ENCODE measurements around the gene CA5A. TPM values are rescaled to one million over a fixed set of nuclear protein-coding genes. Genes with fewer than 3 reads are reported as not detected.

Gene CA5A
- polyA plus RNA-seq, 2 of the 4 experiments (the other 2 are of a cell fraction): not detected

DNA sequence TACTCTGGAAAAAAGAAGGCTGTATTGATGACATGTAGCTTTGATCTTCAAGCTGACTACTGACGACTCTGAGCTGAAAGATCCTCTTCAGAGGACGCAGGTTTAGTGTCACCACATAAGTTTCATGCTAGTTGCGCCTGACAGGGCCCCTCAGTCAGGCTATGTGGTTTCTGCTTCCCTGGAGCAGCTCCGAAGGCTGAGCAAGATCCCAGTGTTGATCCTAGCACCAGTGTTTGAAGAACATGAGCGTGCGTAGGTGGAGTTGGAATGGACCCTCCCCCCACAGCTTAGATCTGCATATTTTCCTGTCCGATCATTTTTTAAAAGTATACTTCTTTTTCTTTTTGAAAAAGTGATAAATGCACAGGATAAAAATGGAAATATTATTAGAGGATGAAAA lies 32.2 kb upstream of the CA5A start (continued):
- TF ChIP-seq, protein P1, sequence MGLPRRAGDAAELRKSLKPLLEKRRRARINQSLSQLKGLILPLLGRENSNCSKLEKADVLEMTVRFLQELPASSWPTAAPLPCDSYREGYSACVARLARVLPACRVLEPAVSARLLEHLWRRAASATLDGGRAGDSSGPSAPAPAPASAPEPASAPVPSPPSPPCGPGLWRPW (IDR thresholded peaks at IDR 0.05): no peak

DNA sequence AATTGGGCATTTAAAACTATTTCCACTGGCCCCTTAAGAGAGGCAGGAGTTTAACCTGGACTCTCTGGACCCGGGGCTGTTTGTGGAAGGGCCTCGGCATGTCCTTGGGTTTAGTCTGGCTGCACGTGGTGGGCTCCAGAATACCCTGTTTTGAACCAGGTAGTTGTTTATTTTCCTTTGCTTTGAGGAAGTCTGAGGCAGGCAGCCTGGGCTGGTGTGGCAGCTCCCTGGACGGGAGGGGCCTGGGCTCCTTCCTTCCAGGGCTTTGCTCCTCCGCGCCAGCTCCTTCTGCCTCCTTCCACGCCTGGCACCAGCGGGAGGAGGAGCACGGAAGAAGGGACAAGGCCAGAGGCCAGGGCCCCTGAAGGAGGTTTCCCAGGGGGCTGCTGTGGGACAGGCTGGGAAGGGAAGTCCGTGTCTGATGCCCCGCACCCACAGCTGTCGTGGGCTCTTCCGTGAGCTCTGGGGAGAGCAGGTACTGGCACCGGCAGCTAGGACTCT lies 30.4 kb upstream of the CA5A start:
- POLR2A ChIA-PET: no interaction called here
- H3K4me1 ChIP-seq: no peaks in the 10 kb centered on the region
- FAIRE-seq: no peak
- 81% methylated on average over 14 of the region's 14 CpGs for WGBS (ENCODE audit: missing lambda C conversion rate)
- peak overlapping the region in 1 of 2 experiments; percentile 25; a peak in 1 of 6 replicates for H3K27ac ChIP-seq
- no peak for ATAC-seq
- CTCF ChIA-PET: no interaction called here
- TF ChIP-seq RFX5 (IDR thresholded peaks at IDR 0.05) (no peak), ZFP36 (IDR thresholded peaks at IDR 0.05; ENCODE audit: borderline replicate concordance, partially characterized antibody) (no peak), PHF8 (IDR thresholded peaks at IDR 0.05; ENCODE audit: borderline replicate concordance, low read depth) (no peak), EHMT2 (IDR thresholded peaks at IDR 0.05; ENCODE audit: low read depth) (no peak), SREBF2 (IDR thresholded peaks at IDR 0.05) (no peak), TFCP2L1 (CRISPR knock-in tag; IDR thresholded peaks at IDR 0.05) (no peak), RNF2 (IDR thresholded peaks at IDR 0.05; ENCODE audit: borderline replicate concordance, low read depth) (no peak), ESRRA (IDR thresholded peaks at IDR 0.05; ENCODE audit: borderline replicate concordance, low read length) (no peak), HDAC2 (IDR thresholded peaks at IDR 0.05) (no peak), MAZ (IDR thresholded peaks at IDR 0.05; ENCODE audit: borderline replicate concordance, low read depth, low read length) (no peak), POLR2A (IDR thresholded peaks at IDR 0.05; ENCODE audit: low read length) (no peak), ZC3H11A (IDR thresholded peaks at IDR 0.05) (no peak), E2F6 (IDR thresholded peaks at IDR 0.05; ENCODE audit: borderline replicate concordance, low read depth) (no peak), CBX2 (IDR thresholded peaks at IDR 0.05; ENCODE audit: borderline replicate concordance, low read depth) (no peak), POLR2AphosphoS2 (conservative IDR thresholded peaks at IDR 0.05; ENCODE audit: low read length) (no peak), NPAS2 (CRISPR knock-in tag; IDR thresholded peaks at IDR 0.05; ENCODE audit: borderline replicate concordance) (no peak), REST (IDR thresholded peaks at IDR 0.05) (no peak), MAX (IDR thresholded peaks at IDR 0.05) (no peak)
- TF ChIP-seq, protein P2, sequence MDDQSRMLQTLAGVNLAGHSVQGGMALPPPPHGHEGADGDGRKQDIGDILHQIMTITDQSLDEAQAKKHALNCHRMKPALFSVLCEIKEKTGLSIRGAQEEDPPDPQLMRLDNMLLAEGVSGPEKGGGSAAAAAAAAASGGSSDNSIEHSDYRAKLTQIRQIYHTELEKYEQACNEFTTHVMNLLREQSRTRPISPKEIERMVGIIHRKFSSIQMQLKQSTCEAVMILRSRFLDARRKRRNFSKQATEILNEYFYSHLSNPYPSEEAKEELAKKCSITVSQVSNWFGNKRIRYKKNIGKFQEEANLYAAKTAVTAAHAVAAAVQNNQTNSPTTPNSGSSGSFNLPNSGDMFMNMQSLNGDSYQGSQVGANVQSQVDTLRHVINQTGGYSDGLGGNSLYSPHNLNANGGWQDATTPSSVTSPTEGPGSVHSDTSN (IDR thresholded peaks at IDR 0.05): no peak
- TF ChIP-seq, protein P3, sequence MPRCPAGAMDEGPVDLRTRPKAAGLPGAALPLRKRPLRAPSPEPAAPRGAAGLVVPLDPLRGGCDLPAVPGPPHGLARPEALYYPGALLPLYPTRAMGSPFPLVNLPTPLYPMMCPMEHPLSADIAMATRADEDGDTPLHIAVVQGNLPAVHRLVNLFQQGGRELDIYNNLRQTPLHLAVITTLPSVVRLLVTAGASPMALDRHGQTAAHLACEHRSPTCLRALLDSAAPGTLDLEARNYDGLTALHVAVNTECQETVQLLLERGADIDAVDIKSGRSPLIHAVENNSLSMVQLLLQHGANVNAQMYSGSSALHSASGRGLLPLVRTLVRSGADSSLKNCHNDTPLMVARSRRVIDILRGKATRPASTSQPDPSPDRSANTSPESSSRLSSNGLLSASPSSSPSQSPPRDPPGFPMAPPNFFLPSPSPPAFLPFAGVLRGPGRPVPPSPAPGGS (IDR thresholded peaks at IDR 0.05): no peak
- no peak for DNase-seq (ENCODE audit: low read depth in 1 of 2, low spot score in 1 of 2)
- peaks cover 13% of the 10 kb centered on the region for H3K9me3 ChIP-seq
- H3K4me3 ChIP-seq: no peak overlapping the region
- no peak overlapping the region for H3K4me2 ChIP-seq

Data from A549 (cell line).